ENCODE results near the gene FXYD1.

The FXYD1 gene

GRCh38 chr19:35104361-35104760, 34.3 kb upstream of the FXYD1 start:
- no peak for DNase-seq (ENCODE audit: low read depth in 1 of 2, low spot score in 1 of 2)
- TF ChIP-seq SPI1 (IDR thresholded peaks at IDR 0.05; ENCODE audit: borderline replicate concordance, low read depth) (no peak), GABPA (IDR thresholded peaks at IDR 0.05; ENCODE audit: low read depth) (no peak), POLR2AphosphoS5 (IDR thresholded peaks at IDR 0.05; ENCODE audit: low read depth) (no peak)
- TF ChIP-seq, protein P1, sequence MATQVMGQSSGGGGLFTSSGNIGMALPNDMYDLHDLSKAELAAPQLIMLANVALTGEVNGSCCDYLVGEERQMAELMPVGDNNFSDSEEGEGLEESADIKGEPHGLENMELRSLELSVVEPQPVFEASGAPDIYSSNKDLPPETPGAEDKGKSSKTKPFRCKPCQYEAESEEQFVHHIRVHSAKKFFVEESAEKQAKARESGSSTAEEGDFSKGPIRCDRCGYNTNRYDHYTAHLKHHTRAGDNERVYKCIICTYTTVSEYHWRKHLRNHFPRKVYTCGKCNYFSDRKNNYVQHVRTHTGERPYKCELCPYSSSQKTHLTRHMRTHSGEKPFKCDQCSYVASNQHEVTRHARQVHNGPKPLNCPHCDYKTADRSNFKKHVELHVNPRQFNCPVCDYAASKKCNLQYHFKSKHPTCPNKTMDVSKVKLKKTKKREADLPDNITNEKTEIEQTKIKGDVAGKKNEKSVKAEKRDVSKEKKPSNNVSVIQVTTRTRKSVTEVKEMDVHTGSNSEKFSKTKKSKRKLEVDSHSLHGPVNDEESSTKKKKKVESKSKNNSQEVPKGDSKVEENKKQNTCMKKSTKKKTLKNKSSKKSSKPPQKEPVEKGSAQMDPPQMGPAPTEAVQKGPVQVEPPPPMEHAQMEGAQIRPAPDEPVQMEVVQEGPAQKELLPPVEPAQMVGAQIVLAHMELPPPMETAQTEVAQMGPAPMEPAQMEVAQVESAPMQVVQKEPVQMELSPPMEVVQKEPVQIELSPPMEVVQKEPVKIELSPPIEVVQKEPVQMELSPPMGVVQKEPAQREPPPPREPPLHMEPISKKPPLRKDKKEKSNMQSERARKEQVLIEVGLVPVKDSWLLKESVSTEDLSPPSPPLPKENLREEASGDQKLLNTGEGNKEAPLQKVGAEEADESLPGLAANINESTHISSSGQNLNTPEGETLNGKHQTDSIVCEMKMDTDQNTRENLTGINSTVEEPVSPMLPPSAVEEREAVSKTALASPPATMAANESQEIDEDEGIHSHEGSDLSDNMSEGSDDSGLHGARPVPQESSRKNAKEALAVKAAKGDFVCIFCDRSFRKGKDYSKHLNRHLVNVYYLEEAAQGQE (IDR thresholded peaks at IDR 0.05; ENCODE audit: insufficient replicate concordance, low read depth): no peak
- TF ChIP-seq, protein P2, sequence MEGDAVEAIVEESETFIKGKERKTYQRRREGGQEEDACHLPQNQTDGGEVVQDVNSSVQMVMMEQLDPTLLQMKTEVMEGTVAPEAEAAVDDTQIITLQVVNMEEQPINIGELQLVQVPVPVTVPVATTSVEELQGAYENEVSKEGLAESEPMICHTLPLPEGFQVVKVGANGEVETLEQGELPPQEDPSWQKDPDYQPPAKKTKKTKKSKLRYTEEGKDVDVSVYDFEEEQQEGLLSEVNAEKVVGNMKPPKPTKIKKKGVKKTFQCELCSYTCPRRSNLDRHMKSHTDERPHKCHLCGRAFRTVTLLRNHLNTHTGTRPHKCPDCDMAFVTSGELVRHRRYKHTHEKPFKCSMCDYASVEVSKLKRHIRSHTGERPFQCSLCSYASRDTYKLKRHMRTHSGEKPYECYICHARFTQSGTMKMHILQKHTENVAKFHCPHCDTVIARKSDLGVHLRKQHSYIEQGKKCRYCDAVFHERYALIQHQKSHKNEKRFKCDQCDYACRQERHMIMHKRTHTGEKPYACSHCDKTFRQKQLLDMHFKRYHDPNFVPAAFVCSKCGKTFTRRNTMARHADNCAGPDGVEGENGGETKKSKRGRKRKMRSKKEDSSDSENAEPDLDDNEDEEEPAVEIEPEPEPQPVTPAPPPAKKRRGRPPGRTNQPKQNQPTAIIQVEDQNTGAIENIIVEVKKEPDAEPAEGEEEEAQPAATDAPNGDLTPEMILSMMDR (IDR thresholded peaks at IDR 0.05; ENCODE audit: insufficient read depth, low read length): no peak
- no peaks in the 10 kb centered on the region for H3K27me3 ChIP-seq (ENCODE audit: insufficient read depth, poor library complexity, severe bottlenecking)
- H3K4me3 ChIP-seq (replicated peaks; ENCODE audit: insufficient read depth, low read length): no peak overlapping the region
- no peak overlapping the region for H3K27ac ChIP-seq (replicated peaks)

- Histone ChIP-seq H3K4me3 (replicated peaks; ENCODE audit: insufficient read depth, low read length) (no peak overlapping the region), H3K27me3 (ENCODE audit: insufficient read depth, poor library complexity, severe bottlenecking) (no peaks in the 10 kb centered on the region), H3K27ac (replicated peaks) (no peak overlapping the region)
- no peak for DNase-seq (ENCODE audit: low read depth in 1 of 2, low spot score in 1 of 2)
- TF ChIP-seq, protein P1 (IDR thresholded peaks at IDR 0.05; ENCODE audit: insufficient replicate concordance, low read depth): no peak
- TF ChIP-seq GABPA (IDR thresholded peaks at IDR 0.05; ENCODE audit: low read depth) (no peak), POLR2AphosphoS5 (IDR thresholded peaks at IDR 0.05; ENCODE audit: low read depth) (no peak), SPI1 (IDR thresholded peaks at IDR 0.05; ENCODE audit: borderline replicate concordance, low read depth) (no peak)
- TF ChIP-seq, protein P2 (IDR thresholded peaks at IDR 0.05; ENCODE audit: insufficient read depth, low read length): no peak
Observed at GRCh38 chr19:35105047-35105410, 33.6 kb upstream of the FXYD1 start.

GRCh38 chr19:35105411-35106290, 33.0 kb upstream of the FXYD1 start:
- no peak for DNase-seq (ENCODE audit: low read depth in 1 of 2, low spot score in 1 of 2)
- TF ChIP-seq POLR2AphosphoS5 (IDR thresholded peaks at IDR 0.05; ENCODE audit: low read depth) (no peak), SPI1 (IDR thresholded peaks at IDR 0.05; ENCODE audit: borderline replicate concordance, low read depth) (no peak), GABPA (IDR thresholded peaks at IDR 0.05; ENCODE audit: low read depth) (no peak)
- TF ChIP-seq, protein P1 (IDR thresholded peaks at IDR 0.05; ENCODE audit: insufficient replicate concordance, low read depth): no peak
- TF ChIP-seq, protein P2 (IDR thresholded peaks at IDR 0.05; ENCODE audit: insufficient read depth, low read length): no peak
- H3K4me3 ChIP-seq (replicated peaks; ENCODE audit: insufficient read depth, low read length): no peak overlapping the region
- H3K27ac ChIP-seq (replicated peaks): no peak overlapping the region
- H3K27me3 ChIP-seq (ENCODE audit: insufficient read depth, poor library complexity, severe bottlenecking): no peaks in the 10 kb centered on the region
